NCI-H748 treated with DMSO at 0.1 percent for 48 hours (cell line): ENCODE results near the gene IGFL4.

ENCODE experiments used
- DNase-seq: peaks from one replicate; lab custom pipeline; 2025; lab: John Stamatoyannopoulos, UW

Gene IGFL4

GRCh38 chr19:45994456-45994997 is 46.3 kb downstream of the IGFL4 start:
- peak; percentile 80 for DNase-seq

GRCh38 chr19:45990113-45990728 is 50.6 kb downstream of the IGFL4 start:
- no peak for DNase-seq
